ENCODE measurements around the gene MICAL3. TPM values are rescaled to one million over a fixed set of nuclear protein-coding genes. Genes with fewer than 3 reads are reported as not detected.

MICAL3 gene
- total RNA-seq, 1 donor from 2014 or later: 23.4 TPM

DNA sequence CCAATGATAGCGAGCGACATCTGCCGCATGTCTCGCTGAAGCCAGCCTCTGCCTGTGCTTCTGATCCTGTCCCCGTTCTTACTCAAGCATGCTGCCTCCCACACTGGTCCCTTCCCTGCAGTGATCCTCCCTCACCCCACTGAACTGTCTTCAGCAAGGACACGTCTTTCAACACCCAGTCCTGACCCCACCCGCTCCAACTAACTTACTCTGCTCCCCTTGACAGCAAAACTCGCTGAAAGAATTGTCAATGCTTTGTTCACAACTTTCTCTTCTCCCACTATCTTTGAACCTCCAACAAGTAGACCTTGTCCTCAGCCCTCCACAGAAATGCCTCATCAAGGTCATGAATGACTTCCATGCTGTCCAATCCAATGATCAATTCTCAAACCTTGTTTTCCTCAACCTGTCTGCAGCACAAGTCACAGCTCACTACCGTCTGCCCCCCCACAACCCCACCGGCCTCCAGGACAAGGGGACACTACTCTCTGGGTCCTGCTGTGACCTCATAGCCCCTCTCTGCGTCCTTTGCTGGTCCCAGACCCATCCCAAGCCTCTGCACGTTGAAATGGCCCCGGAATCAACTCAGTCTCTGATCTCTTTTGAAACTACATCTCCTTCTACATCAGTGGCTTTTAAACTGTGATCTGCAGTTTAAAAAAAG is 108.0 kb downstream of the MICAL3 start:
- DNase-seq (ENCODE audit: low read depth): no peak

GRCh38 chr22:17915676-17916075 is 108.7 kb downstream of the MICAL3 start:
- no peak for DNase-seq (ENCODE audit: low read depth)

GRCh38 chr22:17915188-17915587 is 109.2 kb downstream of the MICAL3 start:
- no peak for DNase-seq (ENCODE audit: low read depth)

GRCh38 chr22:17914474-17914873 is 109.9 kb downstream of the MICAL3 start:
- DNase-seq (ENCODE audit: low read depth): peak; percentile 78

DNA sequence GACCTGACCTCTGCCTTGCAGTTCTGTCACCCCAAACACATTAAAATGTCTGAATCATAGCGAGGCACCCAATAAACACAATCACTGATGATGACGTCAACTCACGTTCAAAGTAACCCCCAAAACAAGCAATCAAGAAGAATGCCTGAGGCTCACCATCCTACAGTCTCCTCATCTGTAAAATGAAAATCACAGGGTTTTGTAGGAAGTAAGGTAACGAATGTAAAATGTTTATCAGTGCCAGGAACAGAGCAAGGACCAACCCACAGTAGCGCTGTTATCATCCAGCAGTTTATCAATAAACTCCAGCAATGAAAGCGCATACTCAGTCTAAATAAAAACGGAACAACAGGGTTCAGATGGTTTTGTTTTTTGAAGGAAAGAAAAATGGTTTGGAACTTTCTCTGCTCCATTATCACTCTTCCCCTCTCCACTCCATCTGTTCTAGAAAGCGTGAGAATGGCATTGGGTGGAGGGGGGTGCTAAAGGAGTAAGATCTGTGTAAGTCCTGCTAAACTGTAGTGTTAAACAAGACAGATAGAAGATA is 110.5 kb downstream of the MICAL3 start:
- DNase-seq (ENCODE audit: low read depth): no peak

DNA sequence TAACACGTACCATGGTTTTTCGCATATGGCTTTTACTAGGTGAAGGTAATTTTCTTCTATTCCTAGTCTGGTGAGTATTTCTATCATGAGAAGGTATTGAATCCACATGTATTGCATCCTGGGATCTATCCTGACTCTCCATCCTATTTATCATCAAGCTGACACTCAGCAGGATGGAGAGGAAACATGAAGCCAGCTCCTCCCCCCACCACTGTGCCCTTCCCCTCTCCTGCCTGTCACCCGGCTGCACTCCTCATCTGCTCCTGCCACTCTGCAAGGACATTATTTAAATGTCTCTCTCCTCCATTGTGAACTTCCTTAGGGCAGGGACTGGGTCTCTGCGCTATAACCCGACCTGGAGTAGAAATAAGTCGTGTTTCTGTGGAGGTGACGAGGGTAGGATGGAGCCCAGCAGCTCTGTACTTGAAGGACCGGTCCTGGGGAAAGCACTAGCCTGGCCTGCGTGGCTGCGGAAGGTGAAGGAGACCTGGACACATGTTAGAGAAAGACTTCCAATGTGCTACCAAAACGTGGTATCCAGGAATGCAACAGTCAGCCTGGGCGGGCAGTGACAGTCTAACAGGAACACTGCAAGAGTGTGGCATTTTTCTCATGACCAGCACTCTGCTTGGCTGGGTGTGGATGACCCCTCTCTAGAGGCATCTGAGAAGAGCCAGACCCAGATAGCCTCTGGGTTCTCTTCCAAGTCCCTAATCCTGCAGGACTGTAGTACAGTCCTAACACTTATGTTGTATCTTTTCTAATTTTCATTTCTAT is 111.2 kb downstream of the MICAL3 start:
- DNase-seq (ENCODE audit: low read depth): peak; percentile 82

DNA sequence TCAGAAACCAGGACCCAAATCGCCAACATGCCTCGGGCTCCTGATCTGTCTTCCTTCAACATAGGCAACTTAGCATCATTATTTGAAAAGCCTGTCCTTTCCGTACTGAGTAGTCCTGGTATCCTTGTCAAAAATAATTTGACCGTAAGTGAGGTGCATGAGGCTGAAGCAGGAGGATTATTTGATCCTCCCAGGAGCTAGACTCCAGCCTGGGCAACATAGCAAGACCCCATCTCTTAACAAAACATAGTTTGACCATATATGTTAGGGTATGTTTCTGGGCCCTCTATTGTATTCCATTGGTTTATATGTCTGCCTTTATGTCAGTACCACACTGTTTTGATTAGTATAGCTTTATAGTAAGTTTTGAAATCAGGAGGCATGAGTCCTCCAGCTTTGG is 112.5 kb downstream of the MICAL3 start:
- DNase-seq (ENCODE audit: low read depth): no peak

DNA sequence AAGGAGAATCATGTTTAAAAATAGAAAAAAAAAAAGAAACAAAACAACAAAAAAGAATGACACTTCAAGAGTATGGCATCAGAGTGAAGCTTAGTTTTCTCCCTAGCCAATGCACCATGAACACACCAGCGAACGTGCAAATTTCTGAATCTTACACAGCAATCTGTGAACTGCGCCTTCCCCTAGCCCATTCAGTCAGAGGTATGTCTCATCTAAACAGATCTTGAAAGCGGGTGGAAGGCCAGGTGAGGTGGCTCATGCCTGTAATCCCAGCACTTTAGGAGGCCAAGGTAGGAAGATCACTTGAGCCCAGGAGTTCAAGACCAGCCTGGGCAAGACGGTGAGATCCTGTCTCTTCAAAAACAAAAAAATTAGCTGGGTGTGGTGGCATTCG is 113.1 kb downstream of the MICAL3 start:
- DNase-seq (ENCODE audit: low read depth): no peak

- DNase-seq (ENCODE audit: low read depth): peak; percentile 98
Measured at GRCh38 chr22:17910561-17911311, 113.6 kb downstream of the MICAL3 start.

GRCh38 chr22:17907748-17908051 is 116.7 kb downstream of the MICAL3 start:
- no peak for DNase-seq (ENCODE audit: low read depth)

GRCh38 chr22:17906978-17907747 is 117.2 kb downstream of the MICAL3 start:
- no peak for DNase-seq (ENCODE audit: low read depth)

DNA sequence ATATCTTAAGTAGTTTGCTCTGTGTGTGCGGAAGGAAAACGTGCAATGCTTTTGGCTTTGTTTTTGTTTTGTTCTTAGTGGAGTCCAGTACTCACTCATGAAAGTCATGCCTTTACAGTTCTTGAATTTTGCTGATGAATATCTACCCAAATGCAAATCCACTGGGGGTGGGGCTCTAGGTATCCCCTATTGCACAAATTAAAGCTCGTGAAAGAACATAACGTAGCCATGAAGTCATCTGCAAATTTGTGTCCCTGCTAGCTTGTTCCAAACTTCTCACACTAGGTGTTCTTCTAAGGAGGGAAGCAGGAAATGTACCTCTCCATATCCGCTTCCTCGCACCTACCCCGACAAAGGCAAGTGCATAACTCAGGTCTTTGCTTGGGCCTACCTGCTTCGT is 118.9 kb downstream of the MICAL3 start:
- DNase-seq (ENCODE audit: low read depth): no peak

GRCh38 chr22:17903564-17904295 is 120.6 kb downstream of the MICAL3 start:
- peak; percentile 91 for DNase-seq (ENCODE audit: low read depth)

GRCh38 chr22:17902960-17903359 is 121.4 kb downstream of the MICAL3 start:
- DNase-seq (ENCODE audit: low read depth): peak; percentile 25

GRCh38 chr22:17898375-17898774 is 126.0 kb downstream of the MICAL3 start:
- no peak for DNase-seq (ENCODE audit: low read depth)

- no peak for DNase-seq (ENCODE audit: low read depth)
Measured at GRCh38 chr22:17897858-17898257, 126.5 kb downstream of the MICAL3 start.

- DNase-seq (ENCODE audit: low read depth): no peak
Measured at GRCh38 chr22:17897426-17897825, 126.9 kb downstream of the MICAL3 start.

DNA sequence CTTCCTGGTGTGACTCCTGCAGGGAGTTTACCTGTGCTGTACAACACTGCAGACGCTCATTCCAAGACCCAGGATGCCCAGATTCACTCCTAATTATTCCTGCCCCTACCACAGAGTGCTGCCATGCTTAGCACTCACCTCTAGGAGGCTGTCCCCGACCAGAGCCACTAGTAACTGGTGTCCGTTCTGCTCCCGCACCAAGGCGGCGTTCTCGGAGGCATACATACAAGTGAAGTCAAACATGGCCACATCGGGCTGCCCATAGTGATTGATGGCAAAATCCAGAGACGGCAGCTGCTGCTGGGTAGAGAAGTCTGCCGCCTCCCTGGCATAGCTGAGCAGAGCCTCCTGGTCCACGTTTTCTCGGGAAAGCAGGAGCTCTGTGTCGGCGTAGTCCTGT is 127.8 kb downstream of the MICAL3 start:
- DNase-seq (ENCODE audit: low read depth): no peak

DNA sequence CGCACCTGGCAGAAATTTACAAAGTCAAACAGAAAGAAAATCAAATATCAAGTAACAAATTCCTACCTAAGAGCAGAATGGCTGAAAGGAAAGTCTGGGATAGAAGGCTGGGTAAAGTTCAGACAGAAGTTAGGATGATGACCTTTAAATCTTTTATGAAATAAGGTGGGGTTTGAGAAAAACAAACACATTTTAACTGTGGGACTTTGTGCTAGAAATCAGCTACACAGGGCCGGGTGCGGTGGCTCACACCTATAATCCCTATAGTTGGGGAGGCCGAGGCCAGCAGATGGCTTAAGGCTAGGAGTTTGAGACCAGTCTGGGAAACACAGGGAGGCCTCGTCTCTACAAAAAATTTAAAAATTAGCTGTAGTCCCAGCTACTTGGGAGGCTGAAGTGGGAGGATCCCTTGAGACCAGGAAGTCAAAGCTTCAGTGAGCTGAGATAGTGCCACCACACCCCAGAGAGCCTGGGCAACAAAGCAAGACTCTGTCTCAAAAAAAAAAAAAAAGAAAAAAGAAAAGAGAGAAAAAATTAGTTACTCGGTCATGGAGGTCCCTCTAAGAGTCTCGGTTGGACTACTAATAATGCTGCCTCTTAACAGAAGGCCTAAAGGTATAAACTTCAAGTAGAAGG is 130.3 kb downstream of the MICAL3 start:
- no peak for DNase-seq (ENCODE audit: low read depth)

GRCh38 chr22:17892376-17892775 is 132.0 kb downstream of the MICAL3 start:
- no peak for DNase-seq (ENCODE audit: low read depth)
